Fibroblast of lung (primary cell): ENCODE results near the gene CHN1.

Source experiments
- CTCF ChIP-seq, 2 donors: IDR thresholded peaks in 1 of 2; conservative IDR thresholded peaks in 1 of 2; 1 replicate in 1 of 2; 2 replicates in 1 of 2; pipeline ENCODE4 v1.5.1; 2011 to 2012; ENCODE audit warnings: low read length in 2 of 2, control low read depth in 1 of 2, inconsistent platforms in 1 of 2, low read depth in 1 of 2, mild to moderate bottlenecking in 1 of 2
- EZH2 ChIP-seq: IDR thresholded peaks from 2 replicates; pipeline ENCODE4 v1.5.1; 2012; ENCODE audit warnings: low read length, control low read depth, mild to moderate bottlenecking; ENCODE audit errors: missing control alignments

DNA sequence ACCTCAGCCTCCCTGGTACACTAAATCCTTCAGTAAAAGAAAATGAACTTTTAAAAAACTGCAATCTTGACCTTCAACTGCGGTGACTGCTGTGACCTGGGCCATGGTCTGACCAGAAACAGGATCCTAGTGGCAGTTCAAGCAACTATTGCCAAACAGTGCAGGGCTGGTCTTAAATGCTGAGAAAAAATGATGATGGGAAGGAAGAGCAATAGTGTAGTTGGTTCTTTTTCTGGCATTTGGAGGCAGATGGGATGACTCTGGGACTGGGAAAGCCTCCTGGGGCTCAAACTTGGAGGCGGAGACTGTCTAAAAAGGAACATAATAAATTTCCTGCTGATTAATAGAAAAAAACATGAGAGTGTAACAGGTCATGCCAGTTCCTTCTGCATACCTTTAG lies 45.4 kb downstream of the CHN1 start:
- TF ChIP-seq CTCF (conservative IDR thresholded peaks at IDR 0.05 in 1 of 2, IDR thresholded peaks at IDR 0.05 in 1 of 2; ENCODE audit: low read depth in 1 of 2, low read length in 2 of 2) (no peak), EZH2 (no peak)
